H54 (cell line): Measurements from ENCODE around the gene CYB5R4.

ENCODE experiments used
- DNase-seq: peaks from one replicate; pipeline ENCODE4 v3.0.0; 2011; ENCODE audit warnings: low spot score, mixed read lengths; ENCODE audit not compliant: insufficient read length
- FAIRE-seq: peaks from 3 replicates; lab custom pipeline; 2011; peaks lifted over from hg19 to GRCh38; lab: Jason Lieb, UNC
- POLR2A ChIP-seq: IDR thresholded peaks from 2 replicates; pipeline ENCODE4 v1.6.1; 2011; ENCODE audit warnings: low read depth, mild to moderate bottlenecking, low read length

The CYB5R4 gene

GRCh38 chr6:83853178-83854000 lies 6.1 kb upstream of the CYB5R4 start, which contains the start of gene RIPPLY2:
RIPPLY2 (plus strand) TSS chr6:83853360; CDS start chr6:83853417, 57 bp downstream.
- DNase-seq (no peak), FAIRE-seq (no peak)
- TF ChIP-seq POLR2A: no peak

GRCh38 chr6:83854001-83854501 lies 5.4 kb upstream of the CYB5R4 start:
- no peak for TF ChIP-seq POLR2A
- FAIRE-seq (no peak), DNase-seq (no peak)

GRCh38 chr6:83854766-83855165 lies 4.7 kb upstream of the CYB5R4 start:
- FAIRE-seq (no peak), DNase-seq (no peak)
- TF ChIP-seq POLR2A: no peak

- FAIRE-seq (no peak), DNase-seq (no peak)
- no peak for TF ChIP-seq POLR2A
Observed at GRCh38 chr6:83860359-83860755, 868 bp downstream of the CYB5R4 start.

- no peak for DNase-seq
- no peak for TF ChIP-seq POLR2A
- no peak for FAIRE-seq
Observed at GRCh38 chr6:83860782-83861495, 1.4 kb downstream of the CYB5R4 start.

- FAIRE-seq: no peak
- no peak for TF ChIP-seq POLR2A
- DNase-seq: no peak
Observed at GRCh38 chr6:83862776-83863471, 3.4 kb downstream of the CYB5R4 start.

GRCh38 chr6:83867043-83867442 lies 7.6 kb downstream of the CYB5R4 start:
- DNase-seq (no peak), FAIRE-seq (no peak)
- no peak for TF ChIP-seq POLR2A

GRCh38 chr6:83867527-83868161 lies 8.2 kb downstream of the CYB5R4 start:
- FAIRE-seq: peak; percentile 100
- no peak for DNase-seq
- no peak for TF ChIP-seq POLR2A

GRCh38 chr6:83868639-83869038 lies 9.2 kb downstream of the CYB5R4 start:
- DNase-seq (no peak), FAIRE-seq (peak; percentile 96)
- no peak for TF ChIP-seq POLR2A

GRCh38 chr6:83870649-83871048 lies 11.2 kb downstream of the CYB5R4 start:
- DNase-seq (no peak), FAIRE-seq (no peak)
- TF ChIP-seq POLR2A: no peak

- no peak for DNase-seq
- no peak for TF ChIP-seq POLR2A
- peak; percentile 90 for FAIRE-seq
Observed at GRCh38 chr6:83872386-83873118, 13.1 kb downstream of the CYB5R4 start.

- no peak for FAIRE-seq
- DNase-seq: no peak
- no peak for TF ChIP-seq POLR2A
Observed at GRCh38 chr6:83873869-83874268, 14.4 kb downstream of the CYB5R4 start.

GRCh38 chr6:83875843-83876242 lies 16.4 kb downstream of the CYB5R4 start:
- DNase-seq (no peak), FAIRE-seq (no peak)
- no peak for TF ChIP-seq POLR2A
